WERI-Rb-1 (cell line): Measurements from ENCODE around the gene LRRC27.

ENCODE experiments used
- DNase-seq: peaks from one replicate; pipeline ENCODE4 v3.0.0-alpha.2; 2020
- H3K27ac ChIP-seq: fragments of 250-450 bp; sonication (Bioruptor Pico); 2 replicates; pipeline ENCODE4 v1.5.1; 2020; ENCODE audit warnings: mild to moderate bottlenecking, moderate library complexity
- H3K27me3 ChIP-seq: fragments of 250-450 bp; sonication (Bioruptor Pico); 2 replicates; pipeline ENCODE4 v1.5.1; 2021; ENCODE audit warnings: mild to moderate bottlenecking, low read depth, moderate library complexity; ENCODE audit not compliant: insufficient read depth, severe bottlenecking
- H3K36me3 ChIP-seq: fragments of 250-450 bp; sonication (Bioruptor Pico); 2 replicates; pipeline ENCODE4 v1.5.1; 2020; ENCODE audit warnings: mild to moderate bottlenecking, moderate library complexity
- H3K4me3 ChIP-seq: 2 replicates; pipeline ENCODE4 v1.5.1; 2011; ENCODE audit warnings: low read depth, mild to moderate bottlenecking, control low read depth, low read length
- H3K9me3 ChIP-seq: fragments of 250-450 bp; sonication (Bioruptor Pico); 2 replicates; pipeline ENCODE4 v1.5.1; 2021; ENCODE audit warnings: mild to moderate bottlenecking, moderate library complexity; ENCODE audit not compliant: severe bottlenecking
- CTCF ChIP-seq: IDR thresholded peaks from 2 replicates; pipeline ENCODE4 v1.5.1; 2011; ENCODE audit warnings: low read depth, mild to moderate bottlenecking, control low read depth, inconsistent platforms, low read length

LRRC27 gene

GRCh38 chr10:132369636-132370185 lies 37.7 kb downstream of the LRRC27 start:
- H3K9me3 ChIP-seq = no peaks in the 10 kb centered on the region
- TF ChIP-seq CTCF = no peak
- no peaks in the 10 kb centered on the region for H3K27me3 ChIP-seq
- no peak for DNase-seq
- peaks cover 3% of the 10 kb centered on the region; the same call in 1 of the 2 replicates for H3K36me3 ChIP-seq
- no peak overlapping the region for H3K27ac ChIP-seq
- no peak overlapping the region for H3K4me3 ChIP-seq

GRCh38 chr10:132370426-132371340 lies 38.7 kb downstream of the LRRC27 start:
- no peaks in the 10 kb centered on the region for H3K27me3 ChIP-seq
- DNase-seq = no peak
- TF ChIP-seq CTCF = no peak

GRCh38 chr10:132371641-132372081 lies 39.7 kb downstream of the LRRC27 start:
- TF ChIP-seq CTCF = peak; percentile 63

More at GRCh38 chr10:132370426-132371340, 38.7 kb downstream of the LRRC27 start:
- Histone ChIP-seq H3K27ac (no peak overlapping the region), H3K9me3 (no peaks in the 10 kb centered on the region), H3K4me3 (no peak overlapping the region), H3K36me3 (peaks cover 3% of the 10 kb centered on the region; the same call in 1 of the 2 replicates)

GRCh38 chr10:132372516-132373095 lies 40.6 kb downstream of the LRRC27 start:
- H3K9me3 ChIP-seq = no peaks in the 10 kb centered on the region
- H3K27me3 ChIP-seq = no peaks in the 10 kb centered on the region
- no peak overlapping the region for H3K27ac ChIP-seq
- H3K4me3 ChIP-seq = no peak overlapping the region
- no peak for TF ChIP-seq CTCF
- no peaks in the 10 kb centered on the region for H3K36me3 ChIP-seq
- no peak for DNase-seq

More at GRCh38 chr10:132371641-132372081, 39.7 kb downstream of the LRRC27 start:
- Histone ChIP-seq H3K9me3 (no peaks in the 10 kb centered on the region), H3K36me3 (peaks cover 3% of the 10 kb centered on the region; the same call in 1 of the 2 replicates), H3K4me3 (no peak overlapping the region), H3K27me3 (no peaks in the 10 kb centered on the region), H3K27ac (no peak overlapping the region)
- DNase-seq = peak; percentile 39

- H3K36me3 ChIP-seq = no peaks in the 10 kb centered on the region
- no peaks in the 10 kb centered on the region for H3K27me3 ChIP-seq
- no peaks in the 10 kb centered on the region for H3K9me3 ChIP-seq
- DNase-seq = no peak
- no peak for TF ChIP-seq CTCF
- no peak overlapping the region for H3K4me3 ChIP-seq
- H3K27ac ChIP-seq = no peak overlapping the region
Observed at GRCh38 chr10:132373241-132373955, 41.4 kb downstream of the LRRC27 start.
